GM21717 (cell line): ENCODE data around the gene STK16.

Source experiments
- ATAC-seq: cut with Tn5 transposase; IDR thresholded peaks from one replicate; pipeline ENCODE4 v1.9.1; 2021; ENCODE audit warnings: mild to moderate bottlenecking, moderate library complexity; ENCODE audit not compliant: unreplicated experiment

STK16 gene

GRCh38 chr2:219268294-219268693 lies 23.0 kb downstream of the STK16 start:
- ATAC-seq = no peak

GRCh38 chr2:219269362-219270054 lies 24.2 kb downstream of the STK16 start:
- no peak for ATAC-seq

- no peak for ATAC-seq
These were observed 24.7 kb downstream of the STK16 start for GRCh38 chr2:219270055-219270372.

- no peak for ATAC-seq
These were observed 25.7 kb downstream of the STK16 start for GRCh38 chr2:219271021-219271420.

- ATAC-seq = no peak
These were observed 27.1 kb downstream of the STK16 start for GRCh38 chr2:219272356-219272755.

- no peak for ATAC-seq
These were observed 27.7 kb downstream of the STK16 start for GRCh38 chr2:219272995-219273394.

GRCh38 chr2:219273937-219274336 lies 28.7 kb downstream of the STK16 start:
- no peak for ATAC-seq

- ATAC-seq = no peak
These were observed 29.2 kb downstream of the STK16 start for GRCh38 chr2:219274361-219274921.

GRCh38 chr2:219277703-219278654 lies 32.7 kb downstream of the STK16 start:
- ATAC-seq = no peak

GRCh38 chr2:219278655-219279150 lies 33.4 kb downstream of the STK16 start:
- no peak for ATAC-seq

GRCh38 chr2:219279151-219279915 lies 34.1 kb downstream of the STK16 start, which contains the start of gene DNAJB2:
DNAJB2 (plus strand) TSS chr2:219279366; CDS start chr2:219279834, 468 bp downstream.
- ATAC-seq = peak; percentile 88

- ATAC-seq = no peak
These were observed 34.7 kb downstream of the STK16 start for GRCh38 chr2:219279916-219280516.

GRCh38 chr2:219280651-219281050 lies 35.4 kb downstream of the STK16 start:
- no peak for ATAC-seq

- ATAC-seq = no peak
These were observed 36.3 kb downstream of the STK16 start for GRCh38 chr2:219281588-219281987.

GRCh38 chr2:219282375-219282774 lies 37.1 kb downstream of the STK16 start:
- ATAC-seq = no peak

GRCh38 chr2:219282943-219283581 lies 37.8 kb downstream of the STK16 start:
- ATAC-seq = no peak

- no peak for ATAC-seq
These were observed 39.5 kb downstream of the STK16 start for GRCh38 chr2:219284501-219285372.

GRCh38 chr2:219285373-219285735 lies 40.1 kb downstream of the STK16 start:
- ATAC-seq = no peak

- no peak for ATAC-seq
These were observed 40.7 kb downstream of the STK16 start for GRCh38 chr2:219285894-219286425.
